GM19239 (cell line): Measurements from ENCODE around the gene DGKD.

Experiments
- DNase-seq: peaks from one replicate; pipeline ENCODE4 v3.0.0; 2011; ENCODE audit warnings: low spot score; ENCODE audit not compliant: insufficient read length
- FAIRE-seq: peaks from 2 replicates; lab custom pipeline; 2011; peaks lifted over from hg19 to GRCh38; lab: Jason Lieb, UNC

Gene DGKD

GRCh38 chr2:233503481-233503880 lies 149.2 kb downstream of the DGKD start:
- DNase-seq, result no peak
- peak; percentile 86 for FAIRE-seq

- FAIRE-seq (peak; percentile 87), DNase-seq (no peak)
Measured at GRCh38 chr2:233503947-233504637, 149.8 kb downstream of the DGKD start.

- DNase-seq (no peak), FAIRE-seq (peak; percentile 71)
Measured at GRCh38 chr2:233513953-233514655, 159.8 kb downstream of the DGKD start.

- DNase-seq (peak; percentile 15), FAIRE-seq (peak; percentile 98)
Measured at GRCh38 chr2:233519787-233520611, 165.7 kb downstream of the DGKD start.
